NT2/D1 (cell line): Measurements from ENCODE around the gene RANBP17.

Source experiments
- SUZ12 ChIP-seq: IDR thresholded peaks from 2 replicates; pipeline ENCODE4 v1.6.1; 2011; ENCODE audit not compliant: insufficient read length, insufficient read depth; ENCODE audit errors: extremely low read depth
- YY1 ChIP-seq: IDR thresholded peaks from 2 replicates; pipeline ENCODE4 v1.6.1; 2011; ENCODE audit not compliant: insufficient read length, insufficient read depth

DNA sequence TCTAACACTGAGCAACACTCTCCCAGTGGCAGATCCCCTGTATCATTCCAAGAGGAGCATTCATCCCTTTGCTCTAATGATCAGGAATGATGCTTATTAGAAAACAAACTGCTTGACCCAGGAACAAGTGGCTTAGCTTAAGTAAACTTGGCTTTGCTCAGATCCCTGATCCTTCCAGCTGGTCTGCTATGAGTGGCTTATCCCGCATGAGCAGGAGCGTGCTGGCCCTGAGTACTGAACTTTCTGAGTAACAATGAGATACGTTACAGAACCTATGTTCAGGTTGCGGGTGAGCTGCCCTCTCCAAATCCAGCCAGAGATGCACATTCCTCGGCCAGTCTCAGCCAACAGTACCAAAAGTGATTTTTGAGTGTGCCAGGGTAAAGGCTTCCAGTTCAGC, 48.6 kb upstream of the RANBP17 start:
- no peak for TF ChIP-seq SUZ12
- TF ChIP-seq YY1: no peak
